Stomach smooth muscle (tissue), 2 donors: ENCODE data around the gene UBE2E1.
"Not testable (repeated sequence)": the region's sequence is repeated elsewhere in the genome, so short reads cannot be mapped to it uniquely, and the experiment has no call there.

Experiments used
- H3K27ac ChIP-seq: one replicate; pipeline ENCODE4 v1.7.0; 2013; ENCODE audit warnings: mild to moderate bottlenecking, low read length, inconsistent platforms
- H3K27me3 ChIP-seq, 2 donors: one replicate each; pipeline ENCODE4 v1.7.0; 2013; ENCODE audit warnings: low read length in 2 of 2; ENCODE audit not compliant: insufficient read depth in 2 of 2, control insufficient read depth in 1 of 2
- H3K36me3 ChIP-seq, 2 donors: one replicate each; pipeline ENCODE4 v1.7.0; 2013; ENCODE audit warnings: low read length in 2 of 2; ENCODE audit not compliant: control insufficient read depth in 2 of 2, insufficient read depth in 2 of 2
- H3K4me1 ChIP-seq: one replicate; pipeline ENCODE4 v1.7.0; 2013; ENCODE audit warnings: low read length; ENCODE audit not compliant: control insufficient read depth, insufficient read depth
- H3K4me3 ChIP-seq, 2 donors: one replicate each; pipeline ENCODE4 v1.7.0; 2013; ENCODE audit warnings: low read length in 2 of 2
- H3K9ac ChIP-seq, 2 donors: one replicate each; pipeline ENCODE4 v1.7.0; 2013; ENCODE audit warnings: low read length in 2 of 2, mild to moderate bottlenecking in 1 of 2
- H3K9me3 ChIP-seq, 2 donors: one replicate each; pipeline ENCODE4 v1.7.0; 2013; ENCODE audit warnings: low read length in 2 of 2; ENCODE audit not compliant: control insufficient read depth in 2 of 2
- donor health status: healthy.
- donor health status: Pancreatic carcinoma.

UBE2E1 gene

DNA sequence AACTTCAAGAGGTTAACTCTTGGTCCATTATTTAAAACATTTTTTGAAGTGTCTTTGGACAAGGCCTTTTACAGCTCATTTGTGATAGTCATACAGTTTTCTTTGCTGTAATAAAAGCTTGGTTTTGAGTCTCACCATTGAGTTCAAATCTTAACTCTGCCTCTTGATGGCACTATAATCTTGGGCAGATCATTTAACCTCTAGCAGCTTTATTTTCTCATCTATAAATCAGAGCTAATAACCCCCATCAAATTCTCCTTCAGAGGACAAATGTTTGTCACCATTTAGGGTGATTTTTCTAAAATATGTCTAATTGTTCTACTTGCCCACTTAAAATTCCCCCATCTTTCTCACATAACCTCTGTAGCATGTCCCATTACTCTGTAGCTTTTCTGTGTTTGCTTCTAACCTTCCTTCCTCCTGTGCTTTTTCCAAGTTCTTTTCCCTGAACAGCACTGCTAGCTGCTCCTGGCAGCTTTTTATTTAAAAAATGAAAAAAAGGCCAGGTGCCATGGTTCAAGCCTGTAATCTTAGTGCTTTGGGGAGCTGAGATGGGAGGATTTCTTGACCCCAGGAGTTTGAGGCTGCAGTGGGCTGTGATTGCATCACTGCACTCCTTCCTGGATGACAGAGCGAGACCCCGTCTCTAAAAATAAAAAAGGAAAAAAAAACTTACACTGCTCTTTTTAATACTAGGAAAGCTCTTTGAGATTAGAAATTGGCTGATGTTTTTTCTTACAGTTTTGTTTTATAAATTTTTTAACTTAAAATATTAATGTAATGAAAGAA, 28.5 kb downstream of the UBE2E1 start:
- Histone ChIP-seq H3K9ac (no peak overlapping the region), H3K4me1 (peaks cover 5% of the 10 kb centered on the region), H3K27ac (no peak overlapping the region)

DNA sequence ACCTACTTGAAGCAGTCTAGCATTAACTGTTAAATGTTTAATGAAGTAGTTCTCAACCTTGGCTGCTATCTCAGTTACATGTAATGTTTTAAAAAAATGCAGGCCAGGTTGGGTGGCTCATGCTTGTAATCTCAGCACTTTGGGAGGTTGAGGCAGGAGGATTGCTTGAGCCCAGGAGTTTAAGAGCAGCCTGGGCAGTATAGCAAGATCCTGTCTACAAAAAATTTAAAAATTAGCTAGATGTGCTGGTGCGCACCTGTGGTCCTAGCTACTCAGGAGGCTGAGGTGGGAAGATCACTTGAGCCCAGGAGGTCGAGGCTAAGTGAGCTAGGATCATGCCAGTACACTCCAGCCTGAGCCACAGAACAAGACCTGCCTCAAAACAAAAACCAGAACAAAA, 29.3 kb downstream of the UBE2E1 start:
- H3K27me3 ChIP-seq: no peaks in the 10 kb centered on the region
- H3K4me1 ChIP-seq: peaks cover 5% of the 10 kb centered on the region
- no peaks in the 10 kb centered on the region for H3K9me3 ChIP-seq

More for the DNA sequence above, 28.5 kb downstream of the UBE2E1 start:
- H3K9me3 ChIP-seq: no peaks in the 10 kb centered on the region
- H3K36me3 ChIP-seq: no peaks in the 10 kb centered on the region
- H3K27me3 ChIP-seq: no peaks in the 10 kb centered on the region
- H3K4me3 ChIP-seq: no peak overlapping the region

DNA sequence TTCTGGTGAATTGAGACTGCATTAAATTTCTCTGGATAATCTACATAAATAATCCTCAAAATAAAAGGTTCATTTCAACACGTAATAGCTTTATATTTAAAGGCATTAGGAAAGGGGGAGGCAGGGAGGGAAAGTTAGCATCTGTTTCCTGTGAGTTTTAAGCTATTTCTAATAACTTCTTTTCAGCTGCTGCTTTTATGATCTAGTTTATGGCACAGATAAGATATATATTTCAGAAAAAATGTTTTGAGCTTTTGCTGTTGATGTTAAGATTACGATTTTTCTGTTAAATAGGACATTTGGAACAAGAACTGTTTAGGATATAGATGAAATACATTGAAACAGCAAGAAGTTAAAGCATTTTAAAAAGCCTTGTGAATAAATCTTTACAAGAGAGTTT, 30.0 kb downstream of the UBE2E1 start:
- Histone ChIP-seq H3K27ac (no peak overlapping the region), H3K27me3 (no peaks in the 10 kb centered on the region), H3K9me3 (no peaks in the 10 kb centered on the region), H3K9ac (no peak overlapping the region), H3K36me3 (no peaks in the 10 kb centered on the region), H3K4me1 (peaks cover 5% of the 10 kb centered on the region), H3K4me3 (no peak overlapping the region)

More for the DNA sequence above, 29.3 kb downstream of the UBE2E1 start:
- Histone ChIP-seq H3K4me3 (no peak overlapping the region), H3K27ac (no peak overlapping the region), H3K36me3 (no peaks in the 10 kb centered on the region), H3K9ac (no peak overlapping the region)

DNA sequence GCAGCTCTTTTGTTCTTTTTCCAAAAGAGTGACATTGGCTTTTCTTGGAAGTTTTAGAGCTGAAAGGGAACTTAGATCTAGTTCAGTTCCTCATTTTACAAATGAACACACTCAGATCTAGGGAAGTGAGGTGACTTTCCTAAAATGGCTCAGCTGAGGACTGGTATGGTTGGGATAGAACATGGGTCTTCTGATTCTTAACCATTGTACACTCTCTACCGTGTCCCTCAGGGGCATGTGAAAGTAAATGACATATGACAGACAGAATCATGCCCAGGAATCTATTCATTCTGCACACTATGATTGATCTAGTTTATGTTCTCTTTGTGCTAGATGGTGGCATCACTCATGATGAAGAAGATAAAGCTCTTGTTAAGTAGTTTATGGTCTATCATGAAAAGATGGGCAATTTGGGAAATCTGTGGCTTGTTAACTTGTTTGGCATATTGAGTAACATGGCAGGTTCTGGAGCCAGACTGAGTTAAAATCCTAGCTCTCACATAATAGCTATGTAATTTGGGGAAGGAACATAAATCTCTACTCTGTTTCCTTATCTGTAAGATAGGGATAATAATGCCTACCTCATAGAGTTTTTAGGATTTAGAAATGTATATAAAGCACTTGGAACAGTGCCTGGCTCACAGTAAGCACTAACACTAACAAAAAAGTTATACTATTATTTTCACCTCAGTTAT, 30.9 kb downstream of the UBE2E1 start:
- Histone ChIP-seq H3K9me3 (no peaks in the 10 kb centered on the region), H3K36me3 (no peaks in the 10 kb centered on the region), H3K9ac (no peak overlapping the region), H3K27me3 (no peaks in the 10 kb centered on the region), H3K4me3 (no peak overlapping the region), H3K27ac (no peak overlapping the region), H3K4me1 (peaks cover 5% of the 10 kb centered on the region)

DNA sequence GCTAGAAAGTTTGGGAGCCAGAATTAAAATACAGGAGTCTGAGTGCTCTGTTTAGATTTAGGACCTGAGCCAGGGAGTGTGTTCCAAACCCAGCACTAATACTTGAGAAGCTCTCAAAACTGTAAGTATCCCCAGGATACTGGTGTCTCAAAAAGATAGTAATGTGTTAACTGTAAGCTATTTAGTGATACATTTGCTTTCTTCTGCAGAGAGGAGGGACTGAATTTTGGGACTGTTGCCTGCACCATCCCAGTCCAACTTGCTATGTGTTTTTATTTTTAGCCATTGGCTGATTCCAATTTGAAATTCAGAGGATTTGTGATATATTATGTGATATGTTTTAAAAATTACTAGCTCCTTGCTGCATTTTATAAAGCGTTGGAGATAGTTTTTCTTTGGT, 31.5 kb downstream of the UBE2E1 start:
- no peak overlapping the region for H3K9ac ChIP-seq
- H3K4me3 ChIP-seq: no peak overlapping the region
- peaks cover 5% of the 10 kb centered on the region for H3K4me1 ChIP-seq
- H3K27ac ChIP-seq: no peak overlapping the region
- H3K9me3 ChIP-seq: no peaks in the 10 kb centered on the region
- no peaks in the 10 kb centered on the region for H3K36me3 ChIP-seq
- H3K27me3 ChIP-seq: no peaks in the 10 kb centered on the region

DNA sequence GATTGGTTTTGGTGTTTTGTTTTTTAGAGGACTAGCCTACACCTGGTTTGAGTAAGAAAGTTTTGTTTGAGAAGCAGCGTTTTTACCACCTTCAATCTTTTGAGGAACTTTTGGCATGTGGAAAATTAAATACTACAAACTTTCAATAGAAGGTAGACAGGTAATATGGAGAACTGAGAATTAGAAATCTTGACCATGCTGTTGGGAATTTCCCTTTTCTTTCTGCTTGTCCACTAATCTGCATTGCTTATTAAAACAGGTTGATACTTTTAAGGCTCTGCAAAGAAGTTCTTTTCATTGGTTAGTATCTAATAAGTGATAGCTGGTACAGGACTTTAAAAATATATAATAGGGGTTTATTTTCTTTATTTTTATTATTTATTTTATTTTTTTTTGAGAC, 31.9 kb downstream of the UBE2E1 start:
- no peak overlapping the region for H3K4me3 ChIP-seq
- no peaks in the 10 kb centered on the region for H3K36me3 ChIP-seq
- peaks cover 5% of the 10 kb centered on the region for H3K4me1 ChIP-seq

DNA sequence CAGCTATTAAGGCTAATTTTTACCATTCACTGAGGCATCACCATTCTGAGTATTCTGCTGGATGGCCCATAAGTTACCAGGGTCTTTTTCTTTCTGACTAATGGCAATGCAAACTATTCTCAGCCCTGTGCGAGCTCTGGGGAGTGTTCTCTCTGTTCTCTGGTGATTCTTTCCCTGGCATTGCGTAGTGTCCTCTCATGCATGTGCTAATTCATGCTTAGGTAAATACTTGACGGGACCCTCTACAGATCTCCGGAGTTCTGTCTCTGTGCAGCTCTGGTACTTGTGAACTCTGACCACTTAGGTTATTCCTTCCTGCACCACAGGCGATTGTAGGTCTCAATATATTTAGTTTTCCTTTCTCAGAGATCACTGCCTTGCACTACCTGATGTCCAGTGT, 34.8 kb downstream of the UBE2E1 start:
- Histone ChIP-seq H3K36me3 (no peaks in the 10 kb centered on the region), H3K27ac (no peak overlapping the region), H3K9me3 (no peaks in the 10 kb centered on the region), H3K4me3 (no peak overlapping the region), H3K9ac (no peak overlapping the region), H3K4me1 (peaks cover 5% of the 10 kb centered on the region), H3K27me3 (no peaks in the 10 kb centered on the region)

More for the DNA sequence above, 31.9 kb downstream of the UBE2E1 start:
- Histone ChIP-seq H3K9ac (no peak overlapping the region), H3K9me3 (no peaks in the 10 kb centered on the region), H3K27ac (no peak overlapping the region), H3K27me3 (no peaks in the 10 kb centered on the region)

DNA sequence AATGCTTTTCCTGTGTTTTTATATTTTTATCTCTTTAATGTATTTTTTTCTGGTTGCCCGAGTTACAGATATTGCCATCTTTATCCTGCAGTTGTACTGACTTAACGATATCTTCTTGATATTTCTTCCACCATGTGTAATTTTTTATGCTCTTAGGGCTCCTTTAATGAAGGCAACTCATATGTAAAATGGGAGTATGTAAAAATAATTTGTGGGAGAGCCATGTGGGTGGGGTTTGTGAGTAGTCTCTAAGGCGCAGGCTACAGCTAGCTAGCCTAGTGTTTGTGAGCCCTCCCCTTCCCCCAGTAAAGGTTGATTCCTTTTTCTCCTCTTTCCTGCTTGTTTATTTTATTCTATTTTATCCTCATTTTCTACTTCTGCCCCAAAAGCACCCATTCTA, 38.1 kb downstream of the UBE2E1 start:
- no peaks in the 10 kb centered on the region for H3K4me1 ChIP-seq
- no peak overlapping the region for H3K27ac ChIP-seq
- H3K4me3 ChIP-seq: no peak overlapping the region

DNA sequence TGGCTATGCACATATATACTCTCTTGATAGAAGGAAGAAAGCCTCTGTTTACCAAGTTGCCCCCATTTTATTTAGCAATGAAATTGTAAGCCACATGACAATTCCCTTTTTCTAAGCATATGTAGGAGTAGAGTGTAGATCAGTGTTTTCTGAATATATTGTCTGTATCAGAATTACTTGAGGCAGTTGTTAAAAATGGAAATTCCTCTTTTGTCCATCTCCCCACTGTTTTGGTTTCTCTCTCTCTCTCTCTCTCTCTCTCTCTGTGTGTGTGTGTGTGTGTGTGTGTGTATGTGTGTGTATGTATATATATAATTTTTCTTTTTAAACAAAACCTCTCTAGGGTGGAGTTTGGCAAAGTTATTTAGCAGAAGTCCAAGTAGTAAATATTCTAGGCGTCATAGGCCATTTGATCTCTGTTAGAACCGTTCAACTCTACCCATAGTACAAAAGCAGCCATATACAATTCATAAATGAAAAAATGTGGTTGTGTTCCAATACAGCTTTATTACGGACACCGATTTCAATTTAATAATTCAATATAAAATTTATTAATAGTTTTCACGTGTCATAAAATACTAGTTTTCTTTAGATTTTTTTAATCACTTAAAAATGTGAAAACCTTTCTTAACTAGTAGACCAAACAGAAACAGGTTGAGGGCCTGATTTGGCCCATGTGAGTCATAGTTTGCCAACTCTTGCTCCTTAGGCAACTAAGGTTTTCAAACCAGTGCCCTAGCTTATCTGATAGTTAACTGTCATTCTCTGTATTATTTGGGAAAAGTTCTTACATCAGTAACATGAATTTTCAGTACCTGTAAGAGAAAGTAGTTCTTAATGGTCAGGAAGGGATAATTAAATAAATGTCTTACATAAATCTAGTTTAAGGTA, 39.8 kb downstream of the UBE2E1 start:
- Histone ChIP-seq H3K27me3 (no peaks in the 10 kb centered on the region), H3K9me3 (no peaks in the 10 kb centered on the region), H3K27ac (no peak overlapping the region), H3K4me1 (no peaks in the 10 kb centered on the region), H3K9ac (no peak overlapping the region), H3K36me3 (no peaks in the 10 kb centered on the region), H3K4me3 (no peak overlapping the region)

More for the DNA sequence above, 38.1 kb downstream of the UBE2E1 start:
- no peaks in the 10 kb centered on the region for H3K27me3 ChIP-seq
- H3K9ac ChIP-seq: no peak overlapping the region
- no peaks in the 10 kb centered on the region for H3K9me3 ChIP-seq
- no peaks in the 10 kb centered on the region for H3K36me3 ChIP-seq

DNA sequence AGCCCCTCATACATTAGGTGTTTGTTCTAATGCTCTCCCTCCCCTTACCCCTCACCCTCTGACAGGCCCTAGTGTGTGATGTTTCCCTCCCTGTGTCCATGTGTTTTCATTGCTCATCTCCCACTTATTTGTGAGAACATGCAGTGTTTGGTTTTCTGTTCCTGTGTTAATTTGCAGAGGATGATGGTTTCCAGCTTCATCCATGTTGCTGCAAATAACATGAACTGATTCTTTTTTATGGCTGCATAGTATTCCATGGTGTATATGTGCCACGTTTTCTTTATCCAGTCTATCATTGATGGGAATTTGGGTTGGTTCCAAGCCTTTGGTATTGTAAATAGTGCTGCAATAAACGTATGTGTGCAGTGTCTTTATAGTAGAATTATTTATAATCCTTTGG, 43.7 kb downstream of the UBE2E1 start:
- not testable (repeated sequence) for H3K4me1 ChIP-seq, H3K9ac ChIP-seq, H3K27me3 ChIP-seq, H3K36me3 ChIP-seq, H3K27ac ChIP-seq, H3K4me3 ChIP-seq, H3K9me3 ChIP-seq
